NCI-H2227 (cell line): ENCODE data around the gene ANGPTL2.
"Not testable (repeated sequence)": the region's sequence is repeated elsewhere in the genome, so short reads cannot be mapped to it uniquely, and the experiment has no call there.

Experiments
- DNase-seq: peaks from one replicate; lab custom pipeline; 2025; ENCODE audit not compliant: unreplicated experiment; lab: John Stamatoyannopoulos, UW

The ANGPTL2 gene, protein sequence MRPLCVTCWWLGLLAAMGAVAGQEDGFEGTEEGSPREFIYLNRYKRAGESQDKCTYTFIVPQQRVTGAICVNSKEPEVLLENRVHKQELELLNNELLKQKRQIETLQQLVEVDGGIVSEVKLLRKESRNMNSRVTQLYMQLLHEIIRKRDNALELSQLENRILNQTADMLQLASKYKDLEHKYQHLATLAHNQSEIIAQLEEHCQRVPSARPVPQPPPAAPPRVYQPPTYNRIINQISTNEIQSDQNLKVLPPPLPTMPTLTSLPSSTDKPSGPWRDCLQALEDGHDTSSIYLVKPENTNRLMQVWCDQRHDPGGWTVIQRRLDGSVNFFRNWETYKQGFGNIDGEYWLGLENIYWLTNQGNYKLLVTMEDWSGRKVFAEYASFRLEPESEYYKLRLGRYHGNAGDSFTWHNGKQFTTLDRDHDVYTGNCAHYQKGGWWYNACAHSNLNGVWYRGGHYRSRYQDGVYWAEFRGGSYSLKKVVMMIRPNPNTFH

GRCh38 chr9:127122176-127123063 lies at the start of gene ANGPTL2:
Gene ANGPTL2, minus strand, starts transcription at chr9:127122635. Its CDS starts 13,904 bp downstream, at chr9:127108731.
- DNase-seq, result peak; percentile 86

- DNase-seq, result not testable (repeated sequence)
Measured at GRCh38 chr9:127171348-127171747, 48.9 kb upstream of the ANGPTL2 start.

GRCh38 chr9:127170652-127171051 lies 48.2 kb upstream of the ANGPTL2 start:
- no peak for DNase-seq

DNA sequence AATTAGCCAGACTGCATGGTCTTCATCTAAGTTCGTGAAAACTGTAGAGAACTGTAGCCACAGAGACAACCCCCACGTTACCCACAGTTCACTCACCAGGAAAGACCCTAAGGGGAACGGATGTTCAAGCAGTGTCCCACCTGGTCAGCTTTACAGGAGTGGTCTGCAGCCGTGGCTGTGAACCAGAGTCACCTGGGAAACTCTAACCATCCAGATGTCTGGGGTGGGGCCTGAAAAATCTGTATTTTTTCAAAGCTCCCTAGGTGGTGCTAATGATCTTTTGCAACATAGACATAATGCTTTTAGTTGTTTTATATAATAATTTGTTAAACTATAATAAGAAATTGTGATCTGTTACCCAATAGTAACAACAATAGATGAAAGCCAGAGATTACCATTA lies 47.7 kb upstream of the ANGPTL2 start:
- DNase-seq, result no peak

DNA sequence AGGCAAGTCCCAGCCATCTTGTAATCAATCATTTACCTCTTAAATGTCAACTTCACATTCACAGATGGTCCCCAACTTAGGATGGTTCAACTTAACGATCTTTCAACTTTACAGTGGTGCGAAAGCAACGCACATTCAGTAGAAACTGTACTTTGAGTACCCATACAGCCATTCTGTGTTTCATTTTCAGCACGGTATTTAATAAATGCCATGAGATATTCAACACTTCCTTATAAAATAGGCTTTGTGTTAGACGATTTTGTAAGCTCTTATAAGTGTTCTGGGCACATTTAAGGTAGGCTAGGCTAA lies 47.1 kb upstream of the ANGPTL2 start:
- no peak for DNase-seq

GRCh38 chr9:127168756-127169574 lies 46.5 kb upstream of the ANGPTL2 start:
- DNase-seq, result no peak

DNA sequence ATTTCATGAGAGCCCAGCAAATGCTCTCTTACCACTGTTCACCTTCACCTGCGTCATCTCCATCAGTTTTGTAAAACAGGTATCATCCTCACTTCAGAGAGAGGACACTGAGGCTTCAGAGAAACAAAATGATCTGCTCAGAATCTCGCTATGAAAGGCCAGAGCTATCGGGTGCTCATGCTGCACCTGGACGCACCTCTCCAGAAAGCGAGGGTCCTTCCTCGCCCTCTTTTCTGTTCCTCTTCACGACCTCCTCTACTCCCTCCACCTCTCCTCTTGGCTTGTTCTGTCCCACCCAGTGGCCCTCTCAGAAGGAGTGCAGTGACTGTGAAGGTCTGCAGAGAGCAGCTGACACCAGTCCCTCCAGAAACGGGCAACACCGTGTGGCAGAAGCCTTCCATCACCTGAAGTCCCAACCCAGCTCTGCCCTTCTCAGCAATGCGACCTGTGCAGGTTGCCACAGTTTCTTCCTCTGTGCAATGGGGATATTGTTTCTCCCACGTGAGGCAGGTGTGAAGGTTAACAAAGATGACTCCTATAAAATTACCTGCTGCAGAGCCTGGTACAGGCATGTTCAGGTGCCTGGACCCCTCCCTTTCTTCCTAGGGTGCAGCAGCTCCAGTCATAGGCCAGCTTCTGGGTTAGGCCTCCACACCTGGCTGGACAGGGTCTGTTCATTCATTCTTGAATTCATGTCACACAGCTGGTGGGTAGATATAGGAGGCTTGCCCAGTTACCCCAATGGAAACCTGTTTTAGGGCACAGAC lies 45.3 kb upstream of the ANGPTL2 start:
- DNase-seq, result no peak

DNA sequence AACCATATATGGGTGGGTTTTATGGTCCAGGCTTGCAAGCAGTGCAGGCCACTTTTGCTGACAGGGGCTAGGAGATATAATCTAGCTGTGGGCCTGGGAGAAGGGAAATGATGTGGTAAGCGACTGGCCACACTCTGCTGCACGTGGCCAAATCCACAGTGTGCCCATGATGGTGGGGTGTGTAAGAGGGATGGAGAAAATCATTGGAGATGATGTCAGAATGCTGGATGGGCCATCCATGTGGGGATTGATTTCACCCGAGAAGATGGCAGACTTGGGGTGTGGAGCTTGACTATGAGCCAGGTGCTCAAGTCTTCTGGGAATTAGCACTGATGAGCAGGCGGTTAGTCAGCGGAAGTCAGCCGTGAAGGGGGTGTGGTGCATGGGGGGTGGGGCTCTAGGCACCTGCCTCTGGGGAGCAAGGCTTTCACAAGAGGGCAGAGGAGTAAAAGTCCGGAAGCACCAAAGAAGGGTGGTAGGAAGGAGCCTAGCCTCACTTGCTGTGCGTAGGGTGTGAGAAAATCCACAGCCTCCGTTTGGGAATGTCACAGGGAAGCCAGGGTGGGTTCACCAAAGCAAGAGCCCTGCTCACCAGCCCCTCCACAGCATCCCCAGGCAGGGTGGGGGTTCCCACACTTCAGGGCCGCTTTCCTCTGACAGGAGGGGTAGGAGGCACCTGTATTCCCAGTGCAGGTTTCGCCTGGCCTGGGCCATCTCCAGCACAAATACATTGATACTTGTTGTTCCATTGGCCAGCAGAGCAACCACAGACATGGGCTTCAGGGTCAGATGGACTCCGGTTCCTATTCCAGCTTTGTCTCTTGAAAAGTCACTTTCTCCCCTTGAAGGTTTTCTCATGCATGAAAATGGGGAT lies 44.5 kb upstream of the ANGPTL2 start:
- DNase-seq, result no peak

DNA sequence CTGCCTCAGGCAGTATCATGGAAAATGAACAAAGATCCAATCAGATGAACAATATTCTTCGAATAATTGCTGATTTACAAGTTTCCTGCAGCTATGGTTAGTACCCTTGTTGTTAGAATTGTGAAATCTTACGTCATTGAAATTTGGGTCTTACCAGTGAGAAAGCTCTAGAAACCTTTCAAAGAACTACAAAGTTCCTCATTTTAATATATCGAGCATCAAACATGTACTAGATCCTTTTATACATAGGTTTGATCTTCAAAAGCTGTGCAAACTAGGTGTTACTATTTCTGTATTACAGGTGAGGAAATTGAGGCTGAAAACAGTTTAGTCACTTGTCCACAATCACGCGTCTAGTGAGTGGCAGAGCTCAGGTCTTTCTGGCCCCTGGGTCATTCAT lies 43.7 kb upstream of the ANGPTL2 start:
- DNase-seq, result no peak

- no peak for DNase-seq
Measured at GRCh38 chr9:127165116-127165515, 42.7 kb upstream of the ANGPTL2 start.

DNA sequence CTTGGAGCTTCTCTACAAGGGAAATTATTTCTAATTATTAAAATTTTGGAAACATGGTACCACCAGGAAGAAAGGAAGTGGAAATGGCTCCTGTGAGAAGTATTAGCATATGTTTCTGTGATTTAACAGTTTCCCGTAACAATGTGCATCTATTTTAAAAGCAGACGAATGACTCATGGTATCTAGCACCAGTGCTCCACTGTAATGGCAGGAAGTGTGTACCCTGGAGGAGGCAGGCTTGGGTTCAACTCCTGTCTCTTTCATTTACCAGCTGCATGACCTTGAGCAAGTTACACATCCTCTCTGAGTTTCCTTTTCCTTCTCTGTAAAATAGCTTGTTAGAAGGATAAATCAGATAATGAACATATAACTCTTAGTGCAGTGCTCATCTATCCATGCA lies 41.0 kb upstream of the ANGPTL2 start:
- DNase-seq, result no peak

DNA sequence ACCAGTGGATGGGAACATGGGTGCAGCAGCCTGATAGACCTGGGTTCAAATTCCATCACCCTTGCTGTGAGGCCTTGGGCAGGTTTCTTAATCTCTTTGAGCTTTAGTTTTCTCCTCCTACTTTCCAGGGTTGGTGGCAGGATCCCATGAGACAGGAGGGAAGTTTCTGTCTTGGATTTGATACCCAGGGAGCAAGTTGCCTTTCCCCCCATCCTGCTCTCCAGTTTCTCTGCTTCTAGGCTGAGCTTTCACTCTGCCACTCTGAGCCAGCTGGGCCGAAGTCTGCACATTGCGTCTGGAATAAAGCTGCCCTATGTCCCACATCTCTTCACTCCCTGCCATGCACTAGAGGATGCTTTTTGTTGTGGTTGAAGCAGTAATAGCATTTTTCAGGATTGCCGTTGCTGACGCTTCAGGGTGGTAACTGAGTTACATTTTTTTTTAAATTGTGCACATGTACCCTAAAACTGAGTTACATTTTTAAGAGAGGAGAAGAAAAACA lies 40.5 kb upstream of the ANGPTL2 start:
- no peak for DNase-seq

GRCh38 chr9:127162046-127162863 lies 39.8 kb upstream of the ANGPTL2 start:
- DNase-seq, result no peak

GRCh38 chr9:127161081-127161624 lies 38.7 kb upstream of the ANGPTL2 start:
- no peak for DNase-seq

- no peak for DNase-seq
Measured at GRCh38 chr9:127159949-127160610, 37.6 kb upstream of the ANGPTL2 start.

- no peak for DNase-seq
Measured at GRCh38 chr9:127159325-127159801, 36.9 kb upstream of the ANGPTL2 start.

- DNase-seq, result no peak
Measured at GRCh38 chr9:127158786-127159324, 36.4 kb upstream of the ANGPTL2 start.
